GM08714 (cell line): ENCODE results near the gene SLC8A1.

ENCODE experiments used
- H3K4me3 ChIP-seq: fragments of 200-500 bp; sonication (Bioruptor generic); 2 replicates; pipeline ENCODE4 v1.5.1; 2014; ENCODE audit warnings: mild to moderate bottlenecking, low read length, inconsistent platforms
- ZNF274 ChIP-seq: IDR thresholded peaks from 2 replicates; pipeline ENCODE4 v1.6.1; 2012; ENCODE audit warnings: mild to moderate bottlenecking, low read depth, low read length

The SLC8A1 gene

DNA sequence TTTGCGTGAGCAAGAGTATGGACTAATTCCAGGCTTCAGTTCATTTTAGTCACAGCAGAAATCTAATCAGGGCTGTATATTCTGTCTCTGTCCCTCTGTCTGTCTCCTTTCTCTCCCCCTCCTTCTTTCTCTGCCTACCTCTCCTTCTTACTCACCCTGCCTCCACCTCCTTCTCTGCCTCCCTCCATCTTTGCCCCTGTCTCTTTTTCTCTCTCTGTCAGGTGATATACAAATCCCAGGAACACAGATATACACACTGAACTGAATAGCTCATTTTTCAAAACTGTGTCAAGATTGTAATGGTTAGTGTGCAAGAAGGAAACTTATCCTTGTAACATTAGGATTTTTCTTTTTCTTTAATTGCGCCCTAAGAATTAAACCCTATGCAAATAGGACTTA, 32.5 kb downstream of the SLC8A1 start:
- H3K4me3 ChIP-seq = no peak overlapping the region
- TF ChIP-seq ZNF274 = no peak

GRCh38 chr2:40418614-40419363, 33.1 kb downstream of the SLC8A1 start:
- no peak overlapping the region for H3K4me3 ChIP-seq
- no peak for TF ChIP-seq ZNF274

DNA sequence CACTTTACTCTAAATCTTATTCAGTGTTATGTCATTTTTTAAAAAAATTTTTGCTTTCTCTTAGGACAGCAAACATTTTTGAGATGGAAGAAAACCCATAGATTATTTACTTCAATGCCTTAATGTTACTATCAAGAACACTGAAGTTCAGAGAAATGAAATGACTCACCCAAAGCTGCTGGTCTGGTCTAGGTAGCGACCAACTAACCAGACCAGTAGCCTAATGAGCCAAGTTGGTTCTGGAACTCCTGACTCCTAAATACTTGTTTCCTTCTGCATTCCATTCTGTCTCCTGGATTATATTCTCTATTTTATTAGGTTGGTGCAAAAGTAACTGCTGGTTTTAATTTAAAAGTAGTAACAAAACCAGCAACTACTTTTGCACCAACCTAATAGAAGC, 35.4 kb downstream of the SLC8A1 start:
- no peak for TF ChIP-seq ZNF274
- no peak overlapping the region for H3K4me3 ChIP-seq

GRCh38 chr2:40415391-40415790, 36.5 kb downstream of the SLC8A1 start:
- no peak overlapping the region for H3K4me3 ChIP-seq
- no peak for TF ChIP-seq ZNF274

- H3K4me3 ChIP-seq = no peak overlapping the region
- TF ChIP-seq ZNF274 = no peak
Observed at GRCh38 chr2:40412456-40412855, 39.4 kb downstream of the SLC8A1 start.

DNA sequence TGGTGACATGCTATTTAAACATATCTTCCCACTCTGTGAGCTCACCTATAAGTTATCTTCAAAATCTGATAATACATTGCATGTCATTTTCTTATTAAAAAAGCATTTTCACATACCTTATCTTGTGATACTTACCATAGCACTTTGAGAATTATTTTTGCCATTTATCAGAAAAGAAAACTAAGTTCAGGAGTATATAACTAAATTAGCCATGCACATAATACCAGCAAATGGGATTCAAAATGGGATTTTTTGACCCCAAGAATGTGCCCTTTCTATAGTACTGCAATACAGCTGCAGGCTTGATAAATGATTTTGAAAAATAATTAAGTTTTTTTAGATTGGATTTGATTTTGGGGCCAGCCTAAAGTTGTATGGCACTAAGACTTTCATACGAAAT, 41.2 kb downstream of the SLC8A1 start:
- no peak overlapping the region for H3K4me3 ChIP-seq
- TF ChIP-seq ZNF274 = no peak

GRCh38 chr2:40409734-40410133, 42.2 kb downstream of the SLC8A1 start:
- no peak for TF ChIP-seq ZNF274
- H3K4me3 ChIP-seq = no peak overlapping the region

DNA sequence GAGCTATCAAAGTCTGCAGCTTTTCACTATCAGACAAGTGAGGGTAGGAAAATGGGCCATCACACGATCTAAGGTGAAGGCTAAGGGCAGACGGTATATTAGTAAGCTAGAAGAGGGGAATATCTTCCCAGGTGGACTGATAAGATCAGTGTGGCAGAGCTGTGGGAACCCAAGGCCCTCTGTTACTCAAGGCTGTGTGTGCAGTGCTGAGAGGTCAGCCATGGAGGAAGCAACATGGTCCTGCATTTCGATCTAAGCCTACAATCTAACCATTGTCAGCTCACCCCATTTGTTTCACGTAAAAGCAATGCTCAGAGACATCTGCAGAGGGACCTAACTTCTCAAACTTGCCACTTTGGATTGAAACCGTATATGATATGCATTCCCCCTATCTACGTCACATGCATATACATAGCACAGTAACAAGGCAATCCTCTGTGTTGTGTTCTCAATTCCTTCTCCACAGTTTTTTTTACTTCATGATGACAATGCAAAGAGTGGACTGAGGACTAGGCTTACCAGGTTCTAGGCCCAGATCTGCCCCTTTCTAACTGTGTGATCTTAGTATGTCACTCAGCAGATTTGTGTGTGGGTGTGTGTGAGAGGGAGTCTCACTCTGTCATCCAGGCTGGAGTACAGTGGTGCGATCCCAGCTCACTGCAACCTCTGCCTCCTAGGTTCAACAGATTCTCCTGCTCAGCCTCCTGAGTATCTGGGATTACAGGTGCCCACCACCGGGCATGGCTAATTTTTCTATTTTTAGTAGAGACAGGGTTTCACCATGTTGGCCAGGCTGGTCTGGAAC, 45.2 kb downstream of the SLC8A1 start:
- no peak overlapping the region for H3K4me3 ChIP-seq
- TF ChIP-seq ZNF274 = no peak

DNA sequence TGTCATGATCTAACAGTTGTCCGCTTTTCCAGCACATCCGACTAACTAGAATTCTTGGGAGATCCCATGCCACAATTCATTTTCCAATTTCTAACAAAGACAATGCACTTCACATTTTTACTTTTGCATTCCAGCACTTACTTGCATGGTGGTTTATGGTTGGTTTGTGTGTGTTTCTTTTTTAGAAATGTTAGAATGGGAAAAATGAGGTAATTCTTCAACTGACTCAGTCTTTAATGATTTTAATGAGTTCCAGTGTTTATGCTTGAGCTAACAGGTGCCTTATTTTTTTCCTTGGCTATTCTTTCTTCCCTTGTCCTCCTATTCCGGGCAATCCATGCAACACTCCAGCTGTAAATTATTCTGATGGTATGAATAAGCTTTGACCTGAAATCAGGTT, 46.4 kb downstream of the SLC8A1 start:
- TF ChIP-seq ZNF274 = no peak
- no peak overlapping the region for H3K4me3 ChIP-seq

- no peak overlapping the region for H3K4me3 ChIP-seq
- TF ChIP-seq ZNF274 = no peak
Observed at GRCh38 chr2:40404517-40404916, 47.4 kb downstream of the SLC8A1 start.

GRCh38 chr2:40403233-40403836, 48.6 kb downstream of the SLC8A1 start:
- no peak for TF ChIP-seq ZNF274
- H3K4me3 ChIP-seq = no peak overlapping the region

- no peak overlapping the region for H3K4me3 ChIP-seq
Observed at GRCh38 chr2:40401896-40402295, 50.0 kb downstream of the SLC8A1 start.

DNA sequence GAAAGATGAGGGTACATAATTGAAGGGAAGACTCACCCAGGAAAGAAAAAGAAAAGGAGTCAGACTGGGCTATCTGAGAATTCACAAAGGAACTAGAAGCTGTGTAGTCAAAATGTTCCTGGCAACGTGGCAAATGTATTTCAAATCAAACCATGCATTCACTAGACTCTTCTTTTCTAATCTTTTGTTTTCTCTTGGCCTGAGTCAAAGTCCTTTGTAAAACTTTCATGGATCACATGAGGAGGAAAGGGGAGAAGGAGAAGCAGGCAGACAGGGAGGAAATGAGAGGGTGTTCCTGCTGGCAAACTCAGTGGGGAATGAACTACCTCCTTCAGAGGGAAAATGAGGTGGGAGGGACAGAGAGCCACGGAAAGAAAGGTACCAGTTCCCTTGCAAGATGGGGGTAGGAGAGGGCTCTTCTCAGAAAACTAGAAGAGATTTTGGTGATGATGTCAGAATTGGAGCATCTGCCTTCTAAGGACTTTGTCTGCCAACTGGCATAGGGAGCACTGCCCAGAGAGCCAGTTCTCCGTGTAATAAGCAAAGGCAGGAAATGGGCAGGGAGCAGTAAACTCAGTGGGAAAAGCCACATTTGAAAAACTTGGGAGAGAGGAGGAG, 51.4 kb downstream of the SLC8A1 start:
- no peak for TF ChIP-seq ZNF274
- no peak overlapping the region for H3K4me3 ChIP-seq

More at GRCh38 chr2:40401896-40402295, 50.0 kb downstream of the SLC8A1 start:
- no peak for TF ChIP-seq ZNF274

DNA sequence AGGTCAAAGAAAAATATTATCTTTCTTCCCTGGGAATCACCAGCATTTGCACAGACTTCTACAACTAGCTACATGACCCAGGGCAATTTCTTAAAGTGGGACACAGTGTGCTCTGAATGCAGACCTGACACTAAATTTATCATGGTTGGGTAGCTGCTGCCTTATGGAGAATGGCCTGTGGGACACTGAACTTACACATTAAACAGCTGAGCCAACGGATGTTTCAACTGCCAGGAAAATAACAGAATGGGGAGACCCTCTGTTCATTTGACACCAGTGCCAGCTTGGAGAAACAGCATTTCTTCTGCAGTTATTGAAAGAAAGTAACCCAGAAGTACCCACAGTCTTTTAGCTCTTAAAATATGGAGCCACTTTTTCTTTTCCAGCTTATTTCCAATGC, 54.1 kb downstream of the SLC8A1 start:
- H3K4me3 ChIP-seq = no peak overlapping the region
- no peak for TF ChIP-seq ZNF274
